Smooth muscle cell of the brain vasculature (primary cell): ENCODE measurements around the gene SEC14L6.

Source experiments
- DNase-seq: peaks from one replicate; pipeline ENCODE4 v3.0.0-alpha.2; 2012; ENCODE audit warnings: low read depth, low spot score

Gene SEC14L6

DNA sequence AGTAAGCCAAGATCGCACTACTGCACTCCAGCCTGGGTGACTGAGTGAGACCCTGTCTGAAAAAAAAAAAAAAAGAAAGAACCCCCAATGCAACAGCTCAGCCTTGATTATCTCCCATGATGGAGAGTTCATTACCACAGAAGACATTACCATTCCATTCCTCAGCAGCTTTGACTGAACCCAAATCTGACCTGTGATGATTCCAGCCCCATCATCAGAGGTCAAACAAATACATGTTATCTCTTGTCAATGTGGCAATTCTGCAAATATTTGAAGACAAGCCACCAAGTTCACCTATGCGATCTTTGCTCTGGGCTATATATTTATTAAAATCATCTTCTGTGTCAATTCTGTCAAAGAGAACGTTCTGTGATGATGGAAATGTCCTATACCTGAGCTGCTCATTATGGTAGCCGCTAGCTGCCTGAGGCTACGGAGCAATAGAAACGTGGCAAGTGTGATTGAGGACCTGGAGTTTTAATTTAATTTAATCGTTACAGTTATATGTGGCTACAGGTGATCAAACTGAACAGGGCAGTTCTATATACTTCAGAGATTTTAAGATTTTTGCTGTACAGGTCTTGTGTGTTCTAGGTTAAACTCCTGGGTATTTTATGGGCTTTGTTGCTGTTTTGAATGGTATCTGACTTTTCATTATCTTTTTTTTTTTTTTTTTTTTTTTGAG, 48.9 kb downstream of the SEC14L6 start:
- DNase-seq: no peak

DNA sequence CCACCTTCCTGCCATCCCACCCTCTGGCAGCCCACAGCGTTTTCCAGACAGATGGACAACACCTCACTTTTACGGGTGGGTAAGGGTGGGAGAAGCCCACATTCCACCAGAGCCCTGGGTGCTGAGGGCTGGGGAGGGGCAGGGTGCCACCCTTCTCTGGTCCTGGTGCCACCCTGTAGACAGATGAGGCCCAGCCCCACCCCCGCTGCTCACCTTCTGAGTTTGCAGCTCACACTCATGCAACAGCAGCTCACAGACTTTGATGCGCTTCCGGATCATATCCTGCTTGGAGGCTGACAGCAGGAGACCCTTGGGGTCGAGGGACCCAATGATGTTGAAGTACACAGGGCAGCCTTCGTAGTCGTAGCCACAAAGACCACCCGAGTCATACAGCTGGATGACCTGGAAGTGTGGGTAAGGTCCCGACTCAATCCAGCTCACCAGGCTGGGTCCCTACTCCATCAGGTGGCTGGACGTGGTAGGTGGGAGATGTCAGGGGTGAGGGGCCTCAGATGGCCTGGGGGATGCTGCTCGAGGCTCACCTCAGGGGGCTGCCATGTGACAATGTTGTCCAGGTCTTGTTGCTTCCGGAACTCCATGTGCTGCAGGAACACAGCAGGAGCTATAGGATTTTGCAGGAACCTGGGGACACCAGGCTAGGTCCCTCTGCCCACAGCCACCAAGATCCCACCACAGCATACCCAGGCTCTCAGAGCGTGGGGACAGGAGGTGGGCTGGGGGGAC, 51.3 kb downstream of the SEC14L6 start:
- DNase-seq: no peak

DNA sequence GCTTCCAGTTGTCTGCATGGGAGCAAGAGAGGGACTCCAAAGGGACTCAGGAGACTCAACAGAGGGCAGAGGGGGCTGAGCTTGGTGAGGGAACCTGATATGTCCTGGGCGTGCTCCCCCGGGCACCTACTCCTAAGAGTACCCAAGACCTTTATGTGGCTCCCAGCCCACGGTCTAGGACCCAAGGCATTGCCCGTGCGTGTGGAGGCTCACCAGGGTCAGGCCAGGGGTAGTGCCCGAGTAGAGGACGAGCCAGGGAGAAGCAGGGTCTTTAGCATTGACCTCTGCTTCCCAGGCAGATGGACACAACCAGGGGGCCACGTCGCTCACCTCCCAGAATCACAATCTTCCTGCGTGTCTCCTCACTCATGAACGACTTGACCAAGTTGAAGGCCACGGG, 54.4 kb downstream of the SEC14L6 start:
- DNase-seq: no peak

GRCh38 chr22:30491381-30491780, 55.2 kb downstream of the SEC14L6 start:
- no peak for DNase-seq

- DNase-seq: no peak
Measured at GRCh38 chr22:30490399-30490798, 56.1 kb downstream of the SEC14L6 start.

DNA sequence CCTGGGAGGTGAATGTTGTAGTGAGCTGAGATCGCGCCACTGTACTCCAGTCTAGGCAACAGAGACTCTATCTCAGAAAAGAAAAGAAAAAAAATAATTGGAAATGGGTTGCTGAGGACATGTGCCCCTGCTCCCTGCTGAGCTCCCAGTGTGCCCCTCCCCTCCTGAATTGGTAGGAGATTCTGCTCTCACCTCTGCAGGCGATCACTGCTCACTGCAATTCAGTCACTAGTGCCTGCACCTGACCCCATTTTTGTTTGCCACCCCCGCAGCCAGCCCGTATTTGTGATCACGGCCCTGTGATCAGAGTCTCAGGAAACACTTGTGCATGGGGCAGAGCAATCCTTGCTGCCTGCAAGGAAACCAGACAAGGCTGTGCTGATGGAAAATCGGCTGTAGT, 58.4 kb downstream of the SEC14L6 start:
- no peak for DNase-seq

- DNase-seq: no peak
Measured at GRCh38 chr22:30486661-30487115, 59.9 kb downstream of the SEC14L6 start.

DNA sequence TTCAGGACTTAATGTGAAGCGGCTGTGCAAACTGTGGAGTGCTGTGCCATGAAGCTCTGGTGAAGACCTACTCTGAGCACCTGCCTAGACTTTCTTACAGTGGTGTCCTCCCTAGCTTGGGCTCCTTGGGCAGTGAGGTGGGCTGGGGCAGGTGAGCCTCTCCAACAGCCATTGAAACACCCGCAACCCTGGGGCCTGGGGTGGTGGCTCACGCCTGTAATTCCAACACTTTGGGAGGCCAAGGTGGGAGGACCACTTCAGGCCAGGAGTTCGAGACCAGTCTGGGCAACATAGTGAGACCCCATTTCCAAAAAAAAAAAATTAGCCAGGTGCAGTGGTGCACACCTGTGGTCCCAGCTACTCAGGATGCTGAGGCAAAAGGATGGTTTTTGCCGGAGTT, 60.4 kb downstream of the SEC14L6 start:
- no peak for DNase-seq

GRCh38 chr22:30485362-30485988, 61.1 kb downstream of the SEC14L6 start:
- DNase-seq: peak; percentile 3

GRCh38 chr22:30483169-30483568, 63.4 kb downstream of the SEC14L6 start:
- DNase-seq: no peak

DNA sequence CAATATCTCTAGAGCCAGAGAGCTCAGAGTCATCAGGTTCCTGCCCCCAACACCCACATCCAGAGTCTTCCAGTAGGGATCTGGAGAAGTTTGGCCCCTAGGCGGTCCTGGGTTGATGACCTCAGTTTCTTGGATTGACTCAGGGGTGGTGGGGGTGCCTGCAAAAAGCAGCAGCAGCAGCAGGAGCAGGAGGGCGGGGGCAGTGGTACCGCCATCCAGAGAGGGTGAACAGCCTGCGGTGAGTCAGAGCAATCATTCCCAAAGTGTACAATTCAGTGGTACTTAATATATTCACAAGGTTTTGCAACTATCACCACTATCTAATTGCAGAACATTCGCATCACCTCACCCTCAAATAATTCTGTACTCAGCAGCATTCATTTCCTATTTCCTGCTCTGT, 64.8 kb downstream of the SEC14L6 start:
- no peak for DNase-seq

- no peak for DNase-seq
Measured at GRCh38 chr22:30479981-30480380, 66.6 kb downstream of the SEC14L6 start.

- DNase-seq: no peak
Measured at GRCh38 chr22:30474683-30475424, 71.7 kb downstream of the SEC14L6 start.

DNA sequence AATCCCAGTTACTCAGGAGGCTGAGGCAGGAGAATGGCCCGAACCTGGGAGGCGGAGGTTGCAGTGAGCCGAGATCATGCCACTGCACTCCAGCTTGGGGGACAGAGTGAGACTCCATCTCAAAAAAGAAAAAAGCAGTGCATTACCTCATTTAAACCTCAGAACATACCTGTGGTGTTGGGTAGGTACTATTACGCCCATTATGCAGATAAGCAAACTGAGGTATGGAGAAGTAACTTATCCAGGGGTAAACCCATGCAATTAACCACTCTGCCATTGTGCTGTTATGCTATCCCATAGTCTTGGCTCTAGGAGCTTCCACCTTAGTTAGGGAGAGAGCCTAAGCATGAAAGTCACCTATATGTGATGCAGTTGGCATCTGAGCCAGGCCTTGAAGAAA, 72.4 kb downstream of the SEC14L6 start:
- DNase-seq: no peak

DNA sequence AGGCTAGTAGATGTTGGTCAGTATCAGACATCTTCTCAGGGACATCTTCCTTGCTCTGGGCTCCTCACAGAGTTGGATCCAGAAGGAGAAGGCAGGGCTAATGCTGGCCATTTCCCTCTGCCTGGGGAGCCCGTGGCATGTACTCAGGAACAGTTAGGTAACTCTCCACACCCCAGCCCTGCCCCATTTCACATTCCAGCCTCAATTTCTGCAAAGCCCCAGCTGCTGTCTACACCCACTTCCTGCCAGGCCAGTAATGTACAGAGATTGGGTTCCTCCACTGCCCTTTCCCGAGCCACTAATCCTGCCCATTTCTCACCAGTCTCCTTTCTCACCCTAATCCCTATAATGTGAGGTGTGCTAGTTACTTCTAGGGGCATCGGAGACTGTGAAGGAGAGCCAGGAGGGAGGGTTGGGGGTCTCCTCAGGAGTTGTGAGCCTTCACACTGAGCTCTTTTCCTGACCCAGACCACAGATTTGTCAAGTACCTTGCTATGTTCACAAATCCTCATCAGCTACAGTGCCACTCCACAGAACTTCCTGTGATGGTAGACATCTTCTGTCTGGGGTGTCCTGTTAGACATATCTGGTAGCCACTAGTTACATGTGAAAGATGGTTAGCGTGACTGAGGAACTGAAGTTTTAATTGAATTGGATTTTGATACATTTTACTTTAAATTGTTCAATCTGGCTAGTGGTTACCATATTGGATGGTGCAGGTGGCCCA, 73.4 kb downstream of the SEC14L6 start:
- DNase-seq: no peak
